Measurements from ENCODE around the gene PDE4D.
"Not testable (repeated sequence)": the region's sequence is repeated elsewhere in the genome, so short reads cannot be mapped to it uniquely, and the experiment has no call there.

PDE4D gene

GRCh38 chr5:59061377-59061776 is 832.1 kb downstream of the PDE4D start:
- Histone ChIP-seq H3K27me3 (ENCODE audit: insufficient read depth, insufficient read length) (no peaks in the 10 kb centered on the region), H3K4me1 (ENCODE audit: insufficient read depth, insufficient read length) (no peaks in the 10 kb centered on the region), H3K4me3 (ENCODE audit: insufficient read length, low read depth) (no peak overlapping the region), H3K9ac (ENCODE audit: insufficient read length, low read depth) (no peak overlapping the region), H3K36me3 (ENCODE audit: insufficient read depth, insufficient read length, low read length) (no peaks in the 10 kb centered on the region), H3K9me3 (ENCODE audit: insufficient read depth, low read length) (no peaks in the 10 kb centered on the region)
- TF ChIP-seq ZNF274 (IDR thresholded peaks at IDR 0.05; ENCODE audit: low read depth, low read length) (no peak), SUZ12 (IDR thresholded peaks at IDR 0.05; ENCODE audit: extremely low read depth, insufficient read depth, insufficient read length) (no peak), YY1 (IDR thresholded peaks at IDR 0.05; ENCODE audit: insufficient read depth, insufficient read length) (no peak)
- no peak for DNase-seq (ENCODE audit: low read depth, low spot score)

- Histone ChIP-seq H3K9me3 (ENCODE audit: insufficient read depth, low read length) (no peaks in the 10 kb centered on the region), H3K9ac (ENCODE audit: insufficient read length, low read depth) (no peak overlapping the region), H3K4me3 (ENCODE audit: insufficient read length, low read depth) (no peak overlapping the region), H3K4me1 (ENCODE audit: insufficient read depth, insufficient read length) (no peaks in the 10 kb centered on the region), H3K27me3 (ENCODE audit: insufficient read depth, insufficient read length) (no peaks in the 10 kb centered on the region), H3K36me3 (ENCODE audit: insufficient read depth, insufficient read length, low read length) (no peaks in the 10 kb centered on the region)
- no peak for DNase-seq (ENCODE audit: low read depth, low spot score)
- TF ChIP-seq ZNF274 (IDR thresholded peaks at IDR 0.05; ENCODE audit: low read depth, low read length) = no peak
- no peak for TF ChIP-seq YY1 (IDR thresholded peaks at IDR 0.05; ENCODE audit: insufficient read depth, insufficient read length)
- TF ChIP-seq SUZ12 (IDR thresholded peaks at IDR 0.05; ENCODE audit: extremely low read depth, insufficient read depth, insufficient read length) = no peak
These were observed 834.4 kb downstream of the PDE4D start for GRCh38 chr5:59058969-59059687.

- Histone ChIP-seq H3K9ac (ENCODE audit: insufficient read length, low read depth) (no peak overlapping the region), H3K9me3 (ENCODE audit: insufficient read depth, low read length) (no peaks in the 10 kb centered on the region), H3K36me3 (ENCODE audit: insufficient read depth, insufficient read length, low read length) (no peaks in the 10 kb centered on the region), H3K27me3 (ENCODE audit: insufficient read depth, insufficient read length) (no peaks in the 10 kb centered on the region), H3K4me3 (ENCODE audit: insufficient read length, low read depth) (no peak overlapping the region), H3K4me1 (ENCODE audit: insufficient read depth, insufficient read length) (no peaks in the 10 kb centered on the region)
- DNase-seq (ENCODE audit: low read depth, low spot score) = no peak
- no peak for TF ChIP-seq SUZ12 (IDR thresholded peaks at IDR 0.05; ENCODE audit: extremely low read depth, insufficient read depth, insufficient read length)
- TF ChIP-seq ZNF274 (IDR thresholded peaks at IDR 0.05; ENCODE audit: low read depth, low read length) = no peak
- TF ChIP-seq YY1 (IDR thresholded peaks at IDR 0.05; ENCODE audit: insufficient read depth, insufficient read length) = no peak
These were observed 835.3 kb downstream of the PDE4D start for GRCh38 chr5:59058237-59058636.

- not testable (repeated sequence) for DNase-seq (ENCODE audit: low read depth, low spot score); H3K27me3 ChIP-seq (ENCODE audit: insufficient read depth, insufficient read length); H3K9ac ChIP-seq (ENCODE audit: insufficient read length, low read depth); H3K9me3 ChIP-seq (ENCODE audit: insufficient read depth, low read length); H3K4me3 ChIP-seq (ENCODE audit: insufficient read length, low read depth); H3K36me3 ChIP-seq (ENCODE audit: insufficient read depth, insufficient read length, low read length); H3K4me1 ChIP-seq (ENCODE audit: insufficient read depth, insufficient read length)
These were observed 836.9 kb downstream of the PDE4D start for GRCh38 chr5:59056599-59056998.

- no peak overlapping the region for H3K9ac ChIP-seq (ENCODE audit: insufficient read length, low read depth)
- H3K27me3 ChIP-seq (ENCODE audit: insufficient read depth, insufficient read length) = no peaks in the 10 kb centered on the region
- H3K36me3 ChIP-seq (ENCODE audit: insufficient read depth, insufficient read length, low read length) = no peaks in the 10 kb centered on the region
- no peaks in the 10 kb centered on the region for H3K4me1 ChIP-seq (ENCODE audit: insufficient read depth, insufficient read length)
- TF ChIP-seq SUZ12 (IDR thresholded peaks at IDR 0.05; ENCODE audit: extremely low read depth, insufficient read depth, insufficient read length) = no peak
- no peak for TF ChIP-seq YY1 (IDR thresholded peaks at IDR 0.05; ENCODE audit: insufficient read depth, insufficient read length)
- no peak for TF ChIP-seq ZNF274 (IDR thresholded peaks at IDR 0.05; ENCODE audit: low read depth, low read length)
- H3K9me3 ChIP-seq (ENCODE audit: insufficient read depth, low read length) = no peaks in the 10 kb centered on the region
- no peak overlapping the region for H3K4me3 ChIP-seq (ENCODE audit: insufficient read length, low read depth)
- DNase-seq (ENCODE audit: low read depth, low spot score) = no peak
These were observed 837.6 kb downstream of the PDE4D start for GRCh38 chr5:59055745-59056448.

GRCh38 chr5:59054963-59055528 is 838.5 kb downstream of the PDE4D start:
- TF ChIP-seq ZNF274 (IDR thresholded peaks at IDR 0.05; ENCODE audit: low read depth, low read length) = no peak
- H3K27me3 ChIP-seq (ENCODE audit: insufficient read depth, insufficient read length) = no peaks in the 10 kb centered on the region
- H3K4me1 ChIP-seq (ENCODE audit: insufficient read depth, insufficient read length) = no peaks in the 10 kb centered on the region
- no peaks in the 10 kb centered on the region for H3K9me3 ChIP-seq (ENCODE audit: insufficient read depth, low read length)
- no peak for DNase-seq (ENCODE audit: low read depth, low spot score)
- no peak overlapping the region for H3K9ac ChIP-seq (ENCODE audit: insufficient read length, low read depth)
- no peaks in the 10 kb centered on the region for H3K36me3 ChIP-seq (ENCODE audit: insufficient read depth, insufficient read length, low read length)
- H3K4me3 ChIP-seq (ENCODE audit: insufficient read length, low read depth) = no peak overlapping the region

- no peak overlapping the region for H3K4me3 ChIP-seq (ENCODE audit: insufficient read length, low read depth)
- H3K9ac ChIP-seq (ENCODE audit: insufficient read length, low read depth) = no peak overlapping the region
- no peaks in the 10 kb centered on the region for H3K4me1 ChIP-seq (ENCODE audit: insufficient read depth, insufficient read length)
- no peak for DNase-seq (ENCODE audit: low read depth, low spot score)
- no peaks in the 10 kb centered on the region for H3K27me3 ChIP-seq (ENCODE audit: insufficient read depth, insufficient read length)
- no peaks in the 10 kb centered on the region for H3K9me3 ChIP-seq (ENCODE audit: insufficient read depth, low read length)
- no peaks in the 10 kb centered on the region for H3K36me3 ChIP-seq (ENCODE audit: insufficient read depth, insufficient read length, low read length)
- TF ChIP-seq SUZ12 (IDR thresholded peaks at IDR 0.05; ENCODE audit: extremely low read depth, insufficient read depth, insufficient read length) = no peak
- TF ChIP-seq YY1 (IDR thresholded peaks at IDR 0.05; ENCODE audit: insufficient read depth, insufficient read length) = no peak
- TF ChIP-seq ZNF274 (IDR thresholded peaks at IDR 0.05; ENCODE audit: low read depth, low read length) = no peak
These were observed 841.6 kb downstream of the PDE4D start for GRCh38 chr5:59051951-59052350.

Data from NT2/D1 (cell line).